Sigmoid colon (tissue), 4 donors: ENCODE data around the gene ZNF655.

Experiments used
- POLR2AphosphoS5 ChIP-seq, 4 donors: sonication (generic); formaldehyde crosslinking; IDR thresholded peaks; one replicate each; pipeline ENCODE4 v1.6.1; 2017; ENCODE audit warnings: antibody characterized with exemption in 4 of 4
- TF ChIP-seq, protein P1 (sequence below), 4 experiments: fragments of 450-650 bp in 3 of 4; fragments of 200-600 bp in 1 of 4; IDR thresholded peaks; one replicate each; pipeline ENCODE4 v1.5.1; 2016 to 2019; ENCODE audit warnings: antibody characterized with exemption in 4 of 4, mild to moderate bottlenecking in 3 of 4, moderate library complexity in 2 of 4

DNA sequence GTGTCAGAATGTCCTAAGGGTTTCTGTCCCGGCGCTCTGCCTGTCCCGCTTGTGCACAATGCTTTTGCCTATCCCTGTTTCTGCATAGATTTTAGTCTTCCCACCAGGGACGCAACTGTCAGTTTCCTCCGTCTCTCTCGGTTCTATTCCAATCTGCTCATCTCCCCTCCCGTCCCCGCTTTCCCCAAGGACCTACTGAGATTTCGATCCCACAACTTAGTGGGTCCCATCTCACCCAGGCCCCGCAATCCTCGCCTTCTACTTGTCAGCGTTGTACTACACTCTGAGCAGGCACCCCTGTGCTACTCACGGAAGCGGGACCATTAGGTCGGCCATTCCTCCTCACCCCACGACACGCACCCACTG is 519 bp upstream of the ZNF655 start:
- TF ChIP-seq, protein P1, sequence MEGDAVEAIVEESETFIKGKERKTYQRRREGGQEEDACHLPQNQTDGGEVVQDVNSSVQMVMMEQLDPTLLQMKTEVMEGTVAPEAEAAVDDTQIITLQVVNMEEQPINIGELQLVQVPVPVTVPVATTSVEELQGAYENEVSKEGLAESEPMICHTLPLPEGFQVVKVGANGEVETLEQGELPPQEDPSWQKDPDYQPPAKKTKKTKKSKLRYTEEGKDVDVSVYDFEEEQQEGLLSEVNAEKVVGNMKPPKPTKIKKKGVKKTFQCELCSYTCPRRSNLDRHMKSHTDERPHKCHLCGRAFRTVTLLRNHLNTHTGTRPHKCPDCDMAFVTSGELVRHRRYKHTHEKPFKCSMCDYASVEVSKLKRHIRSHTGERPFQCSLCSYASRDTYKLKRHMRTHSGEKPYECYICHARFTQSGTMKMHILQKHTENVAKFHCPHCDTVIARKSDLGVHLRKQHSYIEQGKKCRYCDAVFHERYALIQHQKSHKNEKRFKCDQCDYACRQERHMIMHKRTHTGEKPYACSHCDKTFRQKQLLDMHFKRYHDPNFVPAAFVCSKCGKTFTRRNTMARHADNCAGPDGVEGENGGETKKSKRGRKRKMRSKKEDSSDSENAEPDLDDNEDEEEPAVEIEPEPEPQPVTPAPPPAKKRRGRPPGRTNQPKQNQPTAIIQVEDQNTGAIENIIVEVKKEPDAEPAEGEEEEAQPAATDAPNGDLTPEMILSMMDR (IDR thresholded peaks at IDR 0.05), result no peak
- TF ChIP-seq POLR2AphosphoS5 (IDR thresholded peaks at IDR 0.05), result no peak
